Measurements from ENCODE around the gene MAOA.

- no peak for TF ChIP-seq ZZZ3 (CRISPR knock-in tag; IDR thresholded peaks at IDR 0.05; ENCODE audit: borderline replicate concordance)
- TF ChIP-seq, protein P1, sequence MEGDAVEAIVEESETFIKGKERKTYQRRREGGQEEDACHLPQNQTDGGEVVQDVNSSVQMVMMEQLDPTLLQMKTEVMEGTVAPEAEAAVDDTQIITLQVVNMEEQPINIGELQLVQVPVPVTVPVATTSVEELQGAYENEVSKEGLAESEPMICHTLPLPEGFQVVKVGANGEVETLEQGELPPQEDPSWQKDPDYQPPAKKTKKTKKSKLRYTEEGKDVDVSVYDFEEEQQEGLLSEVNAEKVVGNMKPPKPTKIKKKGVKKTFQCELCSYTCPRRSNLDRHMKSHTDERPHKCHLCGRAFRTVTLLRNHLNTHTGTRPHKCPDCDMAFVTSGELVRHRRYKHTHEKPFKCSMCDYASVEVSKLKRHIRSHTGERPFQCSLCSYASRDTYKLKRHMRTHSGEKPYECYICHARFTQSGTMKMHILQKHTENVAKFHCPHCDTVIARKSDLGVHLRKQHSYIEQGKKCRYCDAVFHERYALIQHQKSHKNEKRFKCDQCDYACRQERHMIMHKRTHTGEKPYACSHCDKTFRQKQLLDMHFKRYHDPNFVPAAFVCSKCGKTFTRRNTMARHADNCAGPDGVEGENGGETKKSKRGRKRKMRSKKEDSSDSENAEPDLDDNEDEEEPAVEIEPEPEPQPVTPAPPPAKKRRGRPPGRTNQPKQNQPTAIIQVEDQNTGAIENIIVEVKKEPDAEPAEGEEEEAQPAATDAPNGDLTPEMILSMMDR (CRISPR knock-in tag; IDR thresholded peaks at IDR 0.05) = no peak
- TF ChIP-seq NKX3-1 (CRISPR knock-in tag; IDR thresholded peaks at IDR 0.05) = no peak
- TF ChIP-seq ZNF446 (CRISPR knock-in tag; IDR thresholded peaks at IDR 0.05) = no peak
- no peak for TF ChIP-seq ZNF18 (CRISPR knock-in tag; IDR thresholded peaks at IDR 0.05; ENCODE audit: insufficient replicate concordance)
- no peak for TF ChIP-seq ZNF121 (CRISPR knock-in tag; IDR thresholded peaks at IDR 0.05)
- TF ChIP-seq POLR2AphosphoS5 (IDR thresholded peaks at IDR 0.05; ENCODE audit: low read depth, low read length) = no peak
- TF ChIP-seq CEBPB (IDR thresholded peaks at IDR 0.05; ENCODE audit: borderline replicate concordance, low read depth, low read length) = no peak
- TF ChIP-seq JUND (CRISPR knock-in tag; IDR thresholded peaks at IDR 0.05) = no peak
Measured at GRCh38 chrX:43785930-43786591, 130.0 kb downstream of the MAOA start.
